GM12864 (cell line): Measurements from ENCODE around the gene PLP2.
A peak's percentile ranks its signal among the peaks of the same experiment; 100 is the strongest.

Source experiments
- DNase-seq: peaks from one replicate; pipeline ENCODE4 v3.0.0-alpha.2; 2011; ENCODE audit warnings: low read depth
- H3K4me3 ChIP-seq: 2 replicates; pipeline ENCODE4 v1.5.1; 2011; ENCODE audit warnings: mild to moderate bottlenecking, low read depth, low read length, control low read depth
- CTCF ChIP-seq: IDR thresholded peaks from 2 replicates; pipeline ENCODE4 v1.5.1; 2011; ENCODE audit warnings: low read depth, mild to moderate bottlenecking, moderate library complexity, low read length, control low read depth, inconsistent platforms; ENCODE audit errors: missing control alignments

The PLP2 gene

GRCh38 chrX:49188468-49189076 lies 16.9 kb downstream of the PLP2 start:
- TF ChIP-seq CTCF = no peak
- DNase-seq = no peak
- no peak overlapping the region for H3K4me3 ChIP-seq

DNA sequence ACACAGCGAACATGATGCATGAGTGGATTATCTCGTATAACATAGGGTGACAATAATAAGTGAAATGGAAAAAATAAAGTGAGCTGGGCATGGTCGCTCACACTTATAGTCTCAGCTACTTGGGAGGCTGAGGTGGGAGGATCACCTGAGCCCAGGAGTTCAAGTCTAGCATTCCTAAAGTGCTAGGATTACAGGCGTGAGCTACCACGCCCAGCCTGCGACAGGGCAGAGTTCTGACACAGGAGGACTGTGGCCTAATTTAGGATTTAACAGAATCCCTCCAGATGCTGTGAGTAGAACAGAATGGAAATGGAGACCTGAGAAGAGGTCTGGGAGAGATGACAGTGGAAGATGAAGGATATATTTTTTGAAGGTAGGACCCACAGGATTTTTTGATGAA lies 17.9 kb downstream of the PLP2 start:
- no peak for TF ChIP-seq CTCF
- no peak overlapping the region; the same call in 1 of the 2 replicates for H3K4me3 ChIP-seq

DNA sequence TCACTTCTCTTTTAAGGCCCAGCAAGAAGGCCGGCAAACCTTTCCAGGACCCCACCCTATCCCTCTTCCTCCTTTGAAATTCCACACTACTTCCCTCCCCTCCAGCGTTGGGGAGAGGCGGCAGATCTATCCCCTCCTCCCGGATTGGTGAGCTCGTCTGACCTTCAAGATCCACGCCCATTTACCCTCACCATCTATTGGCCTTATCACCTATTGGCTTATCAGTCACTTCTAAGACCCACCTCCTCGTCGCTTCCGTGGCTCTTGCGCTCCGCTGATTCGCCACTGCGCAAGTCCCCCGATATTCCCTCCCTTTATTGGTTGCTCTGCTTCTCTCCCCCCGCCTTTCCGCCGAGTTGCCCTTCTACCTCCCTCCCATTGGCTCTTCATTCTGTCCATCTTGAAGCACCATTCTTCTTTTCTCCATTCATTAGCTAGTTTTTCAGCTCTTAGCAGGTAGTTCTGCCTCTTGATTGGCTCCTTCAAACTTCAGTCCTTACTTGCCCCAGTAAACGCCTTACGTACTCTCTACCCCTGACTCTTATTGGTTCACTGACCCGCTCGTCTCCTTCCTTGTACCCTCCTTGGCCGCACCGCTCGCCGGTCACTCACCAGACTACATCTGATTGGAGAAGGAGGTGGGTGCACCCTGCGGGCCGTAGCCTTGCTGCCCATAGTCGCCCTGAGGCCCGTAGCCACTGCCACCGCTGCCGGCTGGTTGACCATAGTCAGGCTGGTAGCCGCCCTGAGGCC lies 19.3 kb downstream of the PLP2 start:
- DNase-seq = peak; percentile 98
- H3K4me3 ChIP-seq = peak overlapping the region; percentile 77
- no peak for TF ChIP-seq CTCF

More for the DNA sequence above, 17.9 kb downstream of the PLP2 start:
- DNase-seq = no peak

DNA sequence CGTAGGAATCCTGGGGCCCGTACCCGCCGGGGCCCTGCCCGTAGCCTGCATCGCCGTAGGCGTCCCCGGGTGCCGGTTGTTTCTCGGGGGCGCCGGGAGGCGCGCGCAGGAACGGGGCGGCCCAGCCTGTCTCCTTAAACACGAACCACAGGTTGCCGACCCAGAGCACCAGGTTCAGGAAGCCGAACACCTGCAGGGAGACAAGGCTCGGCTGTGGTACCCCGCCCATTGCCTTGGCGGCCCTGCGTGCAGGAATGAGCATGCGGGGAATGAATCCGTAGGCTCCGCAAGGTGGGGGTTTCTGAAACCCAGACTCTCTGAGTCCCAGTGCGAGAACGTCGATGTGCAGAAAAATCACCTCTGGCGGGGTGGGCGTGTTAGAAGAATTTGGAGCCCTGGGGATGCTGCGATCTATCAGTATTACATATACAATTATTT lies 19.9 kb downstream of the PLP2 start:
- TF ChIP-seq CTCF = no peak
- DNase-seq = no peak
- peak overlapping the region; percentile 77 for H3K4me3 ChIP-seq

DNA sequence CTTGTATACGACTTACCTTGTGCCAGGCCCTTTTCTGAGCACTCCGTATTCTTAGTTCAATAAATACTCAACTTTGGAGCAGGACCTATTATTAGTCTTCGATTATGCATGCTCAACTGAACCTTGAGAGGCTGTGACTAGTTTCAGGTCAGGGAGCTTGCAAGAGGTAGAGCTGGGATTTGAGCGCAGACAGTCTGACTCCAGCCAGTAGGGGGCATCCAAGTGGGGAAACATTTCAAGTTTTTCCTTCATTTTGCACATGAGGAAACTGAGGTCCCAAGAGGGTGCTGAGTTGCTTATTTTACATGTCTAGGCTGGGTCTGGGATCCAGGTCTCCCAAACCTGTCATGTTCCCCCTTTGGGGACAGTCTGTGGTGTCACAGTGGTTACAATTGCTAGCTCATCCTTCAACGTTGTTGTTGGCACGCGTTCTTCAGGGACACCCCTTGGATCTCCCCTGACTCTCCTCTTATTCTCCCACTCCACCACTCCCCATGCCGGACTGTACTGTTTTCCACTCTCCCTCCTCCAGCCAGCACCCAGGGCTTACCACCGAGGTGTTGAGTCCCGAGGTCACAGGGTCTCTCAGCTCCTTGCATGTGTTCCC lies 21.1 kb downstream of the PLP2 start:
- DNase-seq = no peak
- TF ChIP-seq CTCF = peak; percentile 68
- no peak overlapping the region for H3K4me3 ChIP-seq

DNA sequence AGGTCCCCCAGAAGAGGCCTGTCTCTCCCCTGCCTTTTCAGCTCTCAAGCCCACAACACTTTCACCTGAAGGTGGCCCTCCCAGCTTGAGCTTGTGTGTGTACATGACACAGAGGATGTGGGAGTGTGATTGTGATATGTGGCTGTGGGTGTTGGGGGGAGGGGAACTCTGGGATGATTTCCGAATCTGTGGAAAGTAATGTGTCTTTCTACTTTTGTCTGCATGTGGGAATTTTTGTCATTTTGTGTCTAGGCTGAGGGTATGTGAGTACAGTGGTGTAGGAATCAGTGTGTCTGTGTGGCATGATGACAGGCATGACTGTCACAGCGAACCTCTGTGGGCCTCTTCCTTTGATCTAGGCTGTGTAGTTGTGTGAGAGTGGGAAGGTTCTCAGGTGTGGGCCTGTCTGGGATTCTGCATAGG lies 21.9 kb downstream of the PLP2 start:
- H3K4me3 ChIP-seq = no peak overlapping the region
- DNase-seq = no peak
- TF ChIP-seq CTCF = no peak
